ENCODE measurements around the gene ATP1A1.
A peak's percentile ranks its signal among the peaks of the same experiment; 100 is the strongest.

Gene ATP1A1

DNA sequence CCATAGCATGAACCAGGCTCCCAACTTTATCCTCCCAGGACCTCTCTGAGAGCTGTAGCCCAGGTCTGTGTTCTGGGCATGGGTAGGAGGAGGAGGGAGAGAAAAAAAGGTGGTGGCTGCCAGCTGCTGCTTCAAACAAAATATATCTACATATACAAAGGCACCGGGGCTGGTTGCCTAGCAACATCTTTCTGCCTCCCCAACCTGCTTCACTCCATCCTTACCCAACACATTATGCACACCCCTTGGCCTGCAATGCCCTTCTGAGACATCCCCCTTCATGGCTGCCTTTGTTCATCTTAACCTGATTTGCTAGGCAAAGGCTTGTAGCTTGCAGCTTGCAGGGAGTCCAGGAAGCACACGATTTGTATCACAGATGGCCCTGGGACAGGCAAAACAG lies 27.2 kb upstream of the ATP1A1 start:
- DNase-seq = peak; percentile 16

DNA sequence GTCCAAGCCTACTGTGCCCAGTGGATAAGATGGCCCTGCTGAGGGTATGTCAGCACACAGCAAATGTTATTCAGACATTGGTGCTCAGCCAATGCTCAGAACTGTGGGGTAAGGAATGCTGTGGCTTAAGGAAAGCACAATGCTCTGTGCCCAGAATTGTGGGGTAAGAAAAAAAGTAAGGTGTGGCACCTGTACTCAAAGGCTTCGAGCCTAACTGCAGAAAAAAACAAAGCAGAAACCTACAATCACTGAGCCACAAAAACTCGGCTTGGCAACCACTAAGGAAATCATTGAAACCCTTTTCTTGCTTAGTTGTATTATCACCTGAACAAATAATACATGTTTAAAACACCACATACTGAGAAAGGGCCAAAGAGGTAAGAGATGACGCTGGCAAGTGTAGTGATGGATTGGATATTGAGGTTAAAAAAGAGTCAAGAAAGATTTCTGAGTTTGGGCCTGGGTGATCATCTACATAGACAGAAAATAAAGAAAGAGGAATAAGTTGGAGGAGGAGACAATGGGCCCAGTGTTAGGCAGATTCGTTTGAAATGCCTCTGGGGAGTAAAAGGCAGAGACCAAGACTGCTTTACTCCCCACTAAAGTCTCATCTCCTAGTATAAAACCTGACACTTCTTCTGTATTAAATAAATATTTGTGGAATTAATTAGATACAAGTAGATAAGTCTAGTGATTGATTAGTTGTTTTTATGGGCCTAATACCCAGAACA lies 25.9 kb upstream of the ATP1A1 start:
- DNase-seq = no peak

DNA sequence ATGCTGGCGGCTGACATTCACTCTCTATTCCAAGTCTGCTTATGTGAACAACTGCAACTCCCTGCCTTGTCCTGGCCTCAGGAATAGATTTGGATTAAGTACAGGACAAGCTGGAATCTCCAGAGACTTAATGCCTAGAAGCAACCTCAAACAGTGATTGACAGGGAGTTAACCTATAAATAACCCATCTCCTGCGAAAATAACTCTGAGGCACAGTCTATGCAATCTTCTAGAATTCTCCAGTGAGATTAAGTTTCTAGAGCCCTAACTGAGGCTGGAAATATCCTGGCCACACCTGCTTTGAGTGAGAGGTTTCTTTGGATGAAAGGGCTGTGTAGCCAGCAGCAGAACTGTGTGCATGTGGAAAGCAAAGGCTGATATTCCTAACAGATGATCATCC lies 25.3 kb upstream of the ATP1A1 start:
- DNase-seq = no peak

- no peak for DNase-seq
Observed at GRCh38 chr1:116350097-116350645, 22.9 kb upstream of the ATP1A1 start.

DNA sequence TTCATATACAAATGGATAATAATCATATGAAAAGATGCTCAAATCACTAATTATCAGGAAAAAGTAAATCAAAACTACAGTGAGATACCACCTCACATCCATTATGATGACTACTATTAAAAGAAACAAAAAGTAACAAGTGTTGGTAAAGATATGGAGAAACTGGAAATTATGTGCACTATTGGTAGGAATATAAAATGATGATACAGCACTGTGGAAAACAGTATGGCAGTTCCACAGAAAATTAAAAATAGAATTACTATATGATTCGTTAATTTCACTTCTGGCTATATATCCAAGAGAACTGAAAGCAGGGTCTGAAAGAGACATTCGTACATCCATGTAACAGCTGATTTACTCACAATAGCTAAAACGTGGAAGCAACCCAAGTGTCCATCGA lies 21.1 kb upstream of the ATP1A1 start:
- DNase-seq = no peak

DNA sequence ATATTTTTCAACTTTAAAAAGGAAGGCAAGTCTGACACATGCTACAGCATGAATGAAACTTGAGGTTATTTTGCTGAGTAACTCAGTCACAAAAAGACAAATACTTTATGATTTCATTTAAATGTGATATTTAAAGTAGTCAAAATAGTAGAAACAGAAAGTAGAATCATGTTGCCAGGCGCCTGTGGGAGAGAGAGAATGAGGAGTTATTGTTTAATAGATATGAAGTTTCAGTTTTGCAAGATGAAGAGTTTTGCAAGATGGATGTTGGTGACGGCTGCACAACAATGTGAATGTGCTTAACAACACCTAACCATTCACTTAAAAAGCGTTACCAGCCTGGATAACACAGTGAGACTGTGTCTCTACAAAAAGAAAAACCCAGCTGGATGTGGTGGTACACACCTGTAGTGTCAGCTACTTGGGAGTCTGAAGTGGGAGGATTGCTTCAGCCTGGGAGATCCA lies 20.7 kb upstream of the ATP1A1 start:
- peak; percentile 32 for DNase-seq

GRCh38 chr1:116353155-116353554 lies 19.9 kb upstream of the ATP1A1 start:
- no peak for DNase-seq

- DNase-seq = no peak
Observed at GRCh38 chr1:116356067-116356466, 17.0 kb upstream of the ATP1A1 start.

GRCh38 chr1:116356673-116357072 lies 16.4 kb upstream of the ATP1A1 start:
- no peak for DNase-seq

- no peak for DNase-seq
Observed at GRCh38 chr1:116357487-116357886, 15.6 kb upstream of the ATP1A1 start.

DNA sequence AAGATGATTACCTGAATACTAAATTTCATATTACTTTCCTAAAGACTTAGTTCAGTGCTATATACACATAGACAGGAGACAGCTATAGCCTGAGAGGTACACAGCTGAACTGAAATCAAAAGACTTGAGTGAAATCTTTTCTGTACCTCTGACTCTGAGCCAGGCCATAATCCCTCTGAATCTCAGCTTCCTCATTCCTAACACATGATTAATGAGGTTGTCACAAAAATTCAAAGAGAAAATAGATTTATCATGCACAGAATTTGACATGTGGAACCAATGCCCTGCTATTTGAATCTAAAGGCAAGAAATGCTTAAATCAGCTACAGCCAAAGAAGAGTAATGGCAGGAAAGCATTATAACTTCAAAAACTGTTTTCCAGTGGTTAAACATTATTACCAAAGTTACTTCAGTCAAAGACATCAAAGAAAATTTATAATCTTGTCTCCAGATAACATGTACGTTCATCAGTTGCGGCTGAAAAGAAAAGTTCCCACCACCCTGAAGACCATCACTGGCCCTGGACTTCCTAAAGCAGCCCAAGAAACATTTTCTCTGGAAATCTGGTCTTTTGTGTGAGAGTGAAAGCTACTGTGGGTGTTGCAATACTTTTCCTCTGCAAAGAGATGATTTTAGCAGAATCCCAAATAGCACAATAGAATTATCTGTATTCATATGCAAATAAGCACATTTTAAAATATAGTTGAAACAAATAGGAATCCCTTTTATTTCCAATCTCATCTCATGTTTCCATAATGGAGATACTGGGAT lies 13.8 kb upstream of the ATP1A1 start:
- no peak for DNase-seq

DNA sequence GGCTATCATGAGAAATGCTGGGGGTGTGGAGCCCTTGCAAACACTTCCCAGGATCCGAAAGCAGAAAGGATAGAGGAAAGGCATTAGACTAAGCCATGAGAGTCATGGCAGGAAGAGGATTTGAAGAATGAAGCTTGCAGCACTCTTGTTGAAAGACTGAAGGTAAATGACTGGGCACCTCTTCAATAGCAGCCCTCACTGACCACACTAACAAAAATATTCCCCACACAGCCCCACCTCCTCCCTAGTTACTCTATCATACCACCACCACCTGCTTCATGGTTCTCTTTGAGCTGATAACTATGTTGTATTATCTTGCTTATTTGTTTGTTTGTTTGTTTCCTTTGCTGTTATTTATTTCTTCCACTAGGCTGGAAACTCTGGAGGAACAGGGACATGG lies 13.2 kb upstream of the ATP1A1 start:
- DNase-seq = no peak

DNA sequence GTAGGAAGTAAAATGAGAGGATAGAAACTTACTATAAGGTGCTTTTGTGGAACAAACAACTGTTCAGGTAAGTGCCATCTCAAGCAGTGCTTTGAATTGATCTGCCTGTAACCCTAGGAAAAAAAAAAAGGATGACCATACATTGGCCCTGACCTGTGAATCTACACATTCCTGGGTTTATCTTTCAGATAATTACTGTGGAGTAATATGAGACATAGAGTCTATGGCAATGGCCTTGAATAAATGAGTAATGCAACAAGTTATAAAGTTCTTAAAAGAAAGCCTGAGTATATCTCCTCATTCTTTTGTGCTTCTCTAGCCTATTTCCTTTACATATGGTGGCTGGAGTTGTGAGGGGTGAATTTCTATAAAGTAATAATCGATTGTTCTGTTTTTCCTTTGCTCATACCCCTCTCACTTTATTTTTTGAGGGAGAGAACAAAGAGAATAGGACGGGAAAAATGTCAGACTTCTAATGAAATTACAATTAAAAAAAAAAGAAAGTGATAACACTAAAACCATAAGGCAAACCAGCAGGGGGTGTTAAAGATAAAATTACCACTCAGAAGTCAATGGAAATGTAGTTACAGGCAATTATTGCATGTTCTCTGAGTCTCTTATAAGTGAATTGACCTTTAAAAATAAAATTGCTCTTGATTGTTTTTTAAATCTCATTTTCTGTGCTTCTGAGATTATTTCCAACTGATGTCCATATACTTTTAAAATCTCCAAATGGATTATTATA lies 12.4 kb upstream of the ATP1A1 start:
- DNase-seq = no peak

DNA sequence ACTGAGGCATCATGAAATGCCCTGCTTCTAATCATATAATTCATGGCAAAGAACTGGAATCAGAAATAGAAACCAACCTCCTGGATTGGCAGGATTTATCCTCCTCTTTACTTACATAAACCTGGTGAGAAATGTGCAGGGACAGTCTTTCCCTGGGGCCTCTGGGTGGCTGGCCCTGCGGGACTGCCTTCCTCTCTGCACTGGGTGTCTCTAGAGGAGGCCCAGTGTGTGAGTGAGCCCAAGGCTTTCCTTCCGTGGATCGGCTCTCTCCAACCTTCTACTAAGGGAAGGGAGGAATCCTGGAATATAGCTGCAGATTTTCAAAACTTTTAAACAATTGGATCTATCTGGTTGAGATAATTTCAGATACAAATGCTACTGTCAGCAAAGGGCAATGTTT lies 11.4 kb upstream of the ATP1A1 start:
- no peak for DNase-seq

DNA sequence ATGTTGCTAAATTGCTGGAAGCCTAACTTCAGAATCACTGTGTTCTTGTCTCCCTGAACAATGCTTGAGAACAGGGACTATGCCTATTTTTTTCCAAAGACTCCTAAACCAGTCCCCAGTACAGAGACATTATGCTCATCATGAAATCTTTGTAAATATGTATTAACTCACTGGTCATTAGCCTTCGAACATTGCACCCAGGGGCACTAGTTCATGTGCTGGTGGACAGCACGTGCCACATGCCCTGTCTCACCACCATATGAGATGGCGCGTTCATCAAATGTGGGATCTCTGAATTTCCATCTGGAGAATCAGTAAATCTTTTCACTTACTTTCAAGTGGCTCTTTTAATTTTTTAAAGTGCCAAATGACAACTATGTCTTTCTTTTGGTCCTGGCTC lies 11.0 kb upstream of the ATP1A1 start:
- DNase-seq = no peak

DNA sequence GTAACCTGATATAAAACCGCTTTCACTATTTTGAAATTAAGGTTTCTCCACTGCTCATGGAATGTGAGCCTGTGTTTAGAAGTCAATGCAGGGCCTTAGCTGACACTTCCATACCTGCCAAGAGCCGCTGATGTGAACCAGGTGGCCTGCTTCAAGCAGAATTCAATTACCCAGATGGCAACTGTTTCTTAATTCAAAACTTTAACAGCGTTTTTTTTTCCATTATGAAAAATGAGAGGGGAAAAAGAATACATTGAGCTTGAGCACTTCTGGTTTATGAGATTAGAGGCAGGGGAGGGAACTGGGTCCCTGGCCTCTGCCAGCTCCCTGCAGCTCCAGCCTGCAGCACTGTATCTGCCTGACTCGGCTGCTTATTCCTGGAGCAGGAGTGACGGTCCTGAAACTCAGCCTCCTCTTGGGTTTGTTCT lies 7.7 kb upstream of the ATP1A1 start:
- no peak for DNase-seq

- no peak for DNase-seq
Observed at GRCh38 chr1:116365857-116366256, 7.2 kb upstream of the ATP1A1 start.

DNA sequence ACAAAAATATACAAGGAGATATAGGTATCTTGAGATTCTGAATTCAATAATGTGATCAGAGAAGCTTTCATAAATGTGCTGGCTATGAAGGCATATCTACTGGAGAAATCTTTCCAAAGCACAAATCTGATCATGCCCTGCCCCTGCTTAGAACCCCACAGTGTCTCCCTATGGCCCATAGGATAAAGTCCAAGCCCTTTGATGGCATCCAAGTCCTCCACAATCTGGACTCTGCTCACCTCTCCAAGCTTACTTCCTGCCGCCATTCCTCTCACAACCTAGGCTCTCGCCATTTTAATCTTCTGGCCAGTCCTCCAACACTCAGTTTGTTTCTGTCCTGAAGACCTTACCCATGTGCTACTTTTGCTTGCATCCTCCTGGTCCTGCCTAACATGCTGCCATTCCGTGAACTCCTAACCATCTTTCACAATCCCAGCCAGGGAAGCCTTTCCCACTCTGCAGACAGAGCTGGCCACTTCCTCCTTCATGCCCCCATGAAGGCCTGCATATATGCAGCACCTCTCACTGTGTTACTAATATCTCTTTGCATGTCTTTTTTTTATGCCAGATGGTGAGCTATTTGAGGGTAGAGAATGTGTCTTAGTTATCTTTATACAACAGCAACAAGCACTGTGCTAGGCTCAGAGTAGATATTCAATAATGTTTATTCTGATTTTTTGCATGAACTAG lies 5.6 kb upstream of the ATP1A1 start:
- no peak for DNase-seq

GRCh38 chr1:116368241-116368640 lies 4.8 kb upstream of the ATP1A1 start:
- DNase-seq = no peak

DNA sequence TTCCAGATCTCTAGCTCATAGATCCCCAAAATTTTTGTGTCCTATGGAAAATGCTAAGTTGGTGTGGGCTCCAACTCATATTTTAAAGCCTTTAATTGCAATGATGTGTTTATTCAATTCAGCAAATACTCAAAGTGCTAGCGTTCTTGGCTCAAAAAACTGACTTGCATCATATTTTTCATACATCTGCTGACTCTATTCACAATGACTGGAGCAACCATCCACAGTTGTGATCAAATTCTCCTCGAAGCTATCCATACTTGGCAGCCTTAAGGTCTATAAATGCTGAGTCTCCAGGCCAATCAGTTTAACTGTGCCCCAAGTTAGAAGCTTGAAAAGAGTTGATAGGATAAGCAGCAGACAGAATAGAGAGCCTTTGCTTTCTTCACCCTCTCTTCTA lies 2.9 kb upstream of the ATP1A1 start:
- DNase-seq = no peak

DNA sequence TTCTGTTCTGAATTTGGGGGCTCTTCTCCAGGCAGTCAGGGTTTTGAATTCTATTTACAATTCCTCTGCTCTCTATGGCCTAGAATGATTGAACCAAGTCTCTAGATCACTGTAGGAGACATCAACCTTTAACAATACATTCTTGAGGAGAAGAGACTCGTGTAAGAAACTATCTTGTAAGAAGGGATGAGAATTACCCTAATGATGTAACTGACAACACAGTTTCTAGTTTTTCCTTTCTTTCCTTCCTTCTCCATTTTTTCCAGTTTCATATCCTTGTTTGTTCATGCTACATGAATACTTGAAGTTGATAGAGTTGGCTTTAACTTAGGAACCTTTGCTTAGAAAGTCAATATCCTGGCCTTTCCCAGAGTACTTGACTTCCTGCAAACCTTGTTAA lies 1.3 kb upstream of the ATP1A1 start:
- no peak for DNase-seq

- DNase-seq = no peak
Observed at GRCh38 chr1:116372191-116372590, 853 bp upstream of the ATP1A1 start.
